GM13977 (cell line): ENCODE measurements around the gene ABHD12.
A peak's percentile ranks its signal among the peaks of the same experiment; 100 is the strongest.
"Not testable (repeated sequence)": the region's sequence is repeated elsewhere in the genome, so short reads cannot be mapped to it uniquely, and the experiment has no call there.

Experiments
- DNase-seq: peaks from one replicate; pipeline ENCODE4 v3.0.0; 2012; ENCODE audit warnings: low spot score
- in situ Hi-C: fragments of 300-500 bp; cut with MboI; formaldehyde crosslinking; loops from one replicate; pipeline ENCODE4 v1.12.0; 2022; ENCODE audit warnings: low sequenced_read_pairs, low pct_unique_long_range_greater_than_20kb, mixed read lengths, inconsistent platforms; ENCODE audit not compliant: unreplicated experiment
- TF ChIP-seq, protein P1 (sequence below): IDR thresholded peaks from 2 replicates; pipeline ENCODE4 v1.5.1; 2012; ENCODE audit warnings: mild to moderate bottlenecking, control low read depth; ENCODE audit not compliant: insufficient read depth; ENCODE audit errors: extremely low read depth, missing control alignments

The ABHD12 gene

DNA sequence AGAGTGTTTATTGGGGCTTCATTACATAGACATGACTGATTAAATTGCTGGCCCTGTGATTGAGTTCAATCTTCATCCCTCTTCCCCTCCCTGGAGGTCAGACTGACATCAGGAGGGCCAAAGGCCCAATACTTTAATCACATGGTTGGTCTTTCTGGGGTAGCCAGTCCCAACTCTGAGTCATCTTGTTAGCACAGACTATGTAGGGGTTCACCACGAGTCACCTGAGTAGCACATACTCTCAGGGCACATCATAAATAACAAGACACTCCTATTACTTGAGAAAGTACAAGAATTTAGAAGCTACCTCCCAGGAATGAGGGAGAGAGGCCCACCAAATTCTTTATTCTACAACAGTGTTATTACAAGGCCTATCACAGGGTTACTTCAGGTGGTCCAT, 28.1 kb upstream of the ABHD12 start:
- TF ChIP-seq, protein P1, sequence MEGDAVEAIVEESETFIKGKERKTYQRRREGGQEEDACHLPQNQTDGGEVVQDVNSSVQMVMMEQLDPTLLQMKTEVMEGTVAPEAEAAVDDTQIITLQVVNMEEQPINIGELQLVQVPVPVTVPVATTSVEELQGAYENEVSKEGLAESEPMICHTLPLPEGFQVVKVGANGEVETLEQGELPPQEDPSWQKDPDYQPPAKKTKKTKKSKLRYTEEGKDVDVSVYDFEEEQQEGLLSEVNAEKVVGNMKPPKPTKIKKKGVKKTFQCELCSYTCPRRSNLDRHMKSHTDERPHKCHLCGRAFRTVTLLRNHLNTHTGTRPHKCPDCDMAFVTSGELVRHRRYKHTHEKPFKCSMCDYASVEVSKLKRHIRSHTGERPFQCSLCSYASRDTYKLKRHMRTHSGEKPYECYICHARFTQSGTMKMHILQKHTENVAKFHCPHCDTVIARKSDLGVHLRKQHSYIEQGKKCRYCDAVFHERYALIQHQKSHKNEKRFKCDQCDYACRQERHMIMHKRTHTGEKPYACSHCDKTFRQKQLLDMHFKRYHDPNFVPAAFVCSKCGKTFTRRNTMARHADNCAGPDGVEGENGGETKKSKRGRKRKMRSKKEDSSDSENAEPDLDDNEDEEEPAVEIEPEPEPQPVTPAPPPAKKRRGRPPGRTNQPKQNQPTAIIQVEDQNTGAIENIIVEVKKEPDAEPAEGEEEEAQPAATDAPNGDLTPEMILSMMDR: no peak
- no peak for DNase-seq
- in situ Hi-C loops: loop anchor here (25.0 kb wide), 1 partner anchor 431 kb away; the partner anchor contains the start of gene APMAP

DNA sequence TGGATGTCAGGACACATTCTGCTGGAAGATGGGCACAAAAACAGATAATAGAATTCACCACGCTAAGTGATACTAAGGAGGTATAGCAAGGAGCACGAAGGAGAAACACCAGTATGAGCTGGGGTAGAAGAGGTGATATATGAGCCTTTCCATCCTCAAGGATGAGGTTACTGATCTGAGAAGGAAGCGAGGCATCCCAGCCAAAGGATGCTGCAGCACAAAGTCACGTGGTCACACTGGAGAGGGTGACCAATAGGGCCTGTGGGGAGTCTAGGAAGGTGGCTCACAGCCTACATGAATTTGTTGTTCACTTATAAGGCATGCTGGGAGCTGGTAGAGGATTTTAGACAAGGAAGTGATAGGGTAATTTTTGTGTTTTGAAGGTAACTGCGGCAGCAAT, 18.3 kb upstream of the ABHD12 start:
- in situ Hi-C loops: loop anchor here (25.0 kb wide), 1 partner anchor 422 kb away; the partner anchor contains the start of gene APMAP

DNA sequence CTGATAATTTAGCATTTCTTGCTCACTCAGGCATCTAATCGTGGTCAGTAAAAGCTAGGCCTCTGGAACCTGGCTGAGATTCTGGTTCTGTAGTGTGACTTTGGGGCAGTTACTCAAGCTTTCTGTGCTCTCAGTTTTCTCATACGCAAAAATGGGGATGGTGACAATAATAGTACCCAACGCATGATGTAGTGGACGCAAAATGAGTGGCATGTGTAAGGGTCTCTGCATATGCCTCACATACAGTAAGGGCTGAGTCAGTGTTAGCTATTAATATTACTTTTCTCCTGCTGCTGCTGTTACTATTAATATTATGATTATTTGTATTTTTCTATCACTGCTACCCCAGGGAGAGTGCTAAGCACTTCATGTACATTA, 17.5 kb upstream of the ABHD12 start:
- TF ChIP-seq, protein P1: no peak
- DNase-seq: no peak
- in situ Hi-C loops: loop anchor here (25.0 kb wide), 1 partner anchor 421 kb away; the partner anchor contains the start of gene APMAP

More for the DNA sequence above, 18.3 kb upstream of the ABHD12 start:
- TF ChIP-seq, protein P1: no peak
- DNase-seq: no peak

DNA sequence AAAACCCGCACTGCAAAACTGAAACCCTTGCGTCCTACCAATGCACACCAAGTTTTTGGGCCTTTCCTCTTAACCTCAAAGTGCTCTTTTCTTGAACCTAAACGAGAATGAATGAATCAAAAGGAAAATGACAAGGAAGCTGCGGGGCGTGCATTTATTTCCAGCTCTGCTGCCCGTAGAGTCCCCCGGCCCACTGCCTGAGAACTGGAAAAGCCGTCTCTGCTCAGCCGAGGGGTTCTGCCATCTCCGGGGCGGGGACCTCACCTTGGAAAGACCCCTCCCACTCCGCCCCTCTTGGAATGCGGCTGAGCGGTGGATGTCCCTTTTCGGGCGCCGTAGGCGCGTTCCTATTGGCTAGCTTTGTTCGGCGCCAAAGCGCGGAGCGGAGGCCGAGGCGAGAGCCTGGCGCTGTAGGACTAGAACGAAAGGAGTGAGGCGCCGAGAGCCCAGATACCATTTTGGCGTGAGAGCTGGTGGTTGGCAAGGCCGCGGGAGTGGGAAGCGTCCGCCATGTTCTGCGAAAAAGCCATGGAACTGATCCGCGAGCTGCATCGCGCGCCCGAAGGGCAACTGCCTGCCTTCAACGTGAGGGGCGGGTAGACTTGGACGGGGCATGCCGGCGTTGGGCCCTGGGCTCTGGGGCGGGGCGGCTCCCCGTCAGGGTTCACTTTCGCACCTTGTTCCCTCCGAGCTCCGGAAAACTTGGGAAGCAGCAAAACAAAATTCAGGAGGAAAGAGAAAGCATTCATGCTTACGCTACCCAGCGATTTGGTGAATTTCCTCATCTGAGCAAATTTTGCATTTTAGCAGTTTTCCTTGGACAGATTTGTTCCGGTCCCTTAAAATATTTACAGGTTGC, 16.9 kb upstream of the ABHD12 start, which contains the start of gene GINS1:
Gene GINS1 (plus strand): TSS at position 363 of the 859 bp plus-strand sequence. CDS start 148 bp downstream, at position 511.
- DNase-seq: peak; percentile 87
- in situ Hi-C loops: loop anchor here (25.0 kb wide), 1 partner anchor 420 kb away; the partner anchor contains the start of gene APMAP
- TF ChIP-seq, protein P1: no peak

DNA sequence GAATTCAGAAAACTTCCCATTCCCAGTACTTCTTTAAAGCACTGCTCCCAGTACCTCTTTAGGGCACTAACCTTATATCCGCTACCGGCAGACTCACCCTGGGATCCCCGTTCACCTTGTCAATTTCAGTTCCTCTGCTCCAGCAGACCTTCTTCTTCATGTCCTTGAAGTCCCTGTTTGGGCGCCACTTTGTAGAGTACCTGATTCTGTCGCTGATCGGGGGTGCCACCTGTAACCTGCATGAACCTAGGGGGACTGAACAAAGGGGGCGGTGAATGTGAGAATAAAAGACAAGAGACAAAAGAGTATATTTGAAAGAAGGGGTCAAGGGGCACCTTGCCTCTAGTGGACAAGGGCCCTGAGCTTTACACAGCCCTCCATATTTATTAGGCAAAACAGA, 11.9 kb upstream of the ABHD12 start:
- in situ Hi-C loops: loop anchor here (25.0 kb wide), 1 partner anchor 415 kb away; the partner anchor contains the start of gene APMAP
- DNase-seq: no peak
- TF ChIP-seq, protein P1: no peak

DNA sequence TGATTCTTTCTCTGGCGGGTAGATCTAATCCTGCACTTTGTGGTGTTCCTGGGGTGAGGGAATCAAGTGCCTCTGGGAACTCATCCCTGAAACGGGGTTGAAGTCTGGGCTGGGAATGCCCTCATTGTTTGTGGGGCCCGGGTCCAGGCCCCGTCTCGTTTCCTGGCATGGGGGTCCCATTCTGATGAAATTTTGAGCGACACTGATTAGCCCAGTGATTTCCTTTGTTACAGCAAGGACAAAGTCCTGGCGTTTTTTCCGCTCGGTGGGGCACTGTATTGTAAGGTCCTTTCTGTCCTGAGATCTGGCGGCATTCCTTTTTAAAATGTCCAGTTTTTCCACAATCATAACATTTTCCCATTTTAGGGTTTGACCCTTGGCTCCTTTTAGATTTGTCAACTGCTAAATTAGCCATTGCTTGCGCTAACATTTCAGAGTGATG, 9.7 kb upstream of the ABHD12 start:
- not testable (repeated sequence) for DNase-seq
- in situ Hi-C loops: loop anchor here (25.0 kb wide), 1 partner anchor 413 kb away; the partner anchor contains the start of gene APMAP

DNA sequence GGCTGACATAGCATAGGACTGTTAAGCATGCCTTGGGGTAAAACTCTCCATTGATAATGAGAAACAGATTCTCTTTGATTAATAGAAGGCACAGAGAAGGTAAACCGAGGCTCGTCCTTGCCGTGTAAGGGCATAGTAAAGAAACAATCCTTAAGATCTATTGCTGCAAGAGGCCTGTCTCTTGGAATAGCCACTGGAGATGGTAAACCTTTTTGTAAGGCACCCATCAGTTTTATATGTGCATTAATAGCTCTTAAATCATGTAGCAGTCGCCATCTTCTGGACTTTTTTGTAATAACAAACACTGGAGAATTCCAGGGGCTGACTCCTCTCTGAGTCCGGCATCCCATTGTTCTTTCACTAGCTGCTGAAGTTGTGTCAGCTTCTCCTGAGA, 8.4 kb upstream of the ABHD12 start:
- TF ChIP-seq, protein P1: peak; percentile 55
- in situ Hi-C loops: loop anchor here (10.0 kb wide), 1 partner anchor 104 kb away; no protein-coding TSS in a partner anchor
- DNase-seq: peak; percentile 48
